Measurements from ENCODE around the gene CDKN1B.
"Not testable (repeated sequence)": the region's sequence is repeated elsewhere in the genome, so short reads cannot be mapped to it uniquely, and the experiment has no call there.

Gene CDKN1B

DNA sequence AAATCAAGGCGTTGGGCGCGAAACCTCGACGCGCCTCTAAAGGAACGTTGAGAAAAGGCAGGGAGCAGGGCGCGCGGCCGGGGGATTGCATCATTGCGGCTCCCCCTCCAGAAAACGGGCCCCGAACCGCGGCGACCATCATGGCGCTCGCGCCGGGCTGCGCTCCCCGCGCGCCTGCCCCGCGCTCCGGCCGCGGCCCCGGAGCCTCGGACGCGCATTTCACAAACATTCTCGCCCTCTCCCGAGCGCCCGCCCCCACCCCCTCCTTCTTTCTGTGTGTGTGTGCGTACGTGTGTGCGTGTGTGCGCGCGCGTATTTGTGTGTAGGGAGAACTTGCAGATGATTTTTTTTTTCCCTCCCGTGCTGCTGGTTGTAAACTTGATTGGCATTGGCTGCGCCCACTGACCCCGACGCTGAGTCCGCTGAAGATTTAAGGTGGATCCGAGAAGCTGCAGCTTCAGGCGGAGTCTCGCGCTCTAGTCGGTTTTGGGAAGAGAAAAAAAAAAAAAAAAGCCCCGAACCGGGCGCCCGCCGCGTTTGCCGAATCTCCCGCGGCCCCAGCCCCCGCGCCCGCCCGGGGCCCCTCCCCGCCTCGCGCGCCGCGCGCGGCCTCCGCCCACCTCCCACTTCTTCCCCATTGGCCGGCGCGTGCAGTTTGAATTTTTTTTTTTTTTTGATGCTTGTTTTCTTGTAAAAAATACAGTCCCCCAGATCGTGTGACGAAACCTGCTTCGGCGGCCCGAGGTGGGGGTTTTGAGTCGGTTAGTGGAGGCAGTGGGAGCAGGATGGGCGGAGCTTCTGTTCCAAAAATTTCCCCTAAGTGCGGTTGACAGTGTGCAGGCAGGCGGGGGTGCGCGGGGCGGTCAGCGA lies 8.2 kb downstream of the CDKN1B start:
- peak; percentile 65 for DNase-seq

DNA sequence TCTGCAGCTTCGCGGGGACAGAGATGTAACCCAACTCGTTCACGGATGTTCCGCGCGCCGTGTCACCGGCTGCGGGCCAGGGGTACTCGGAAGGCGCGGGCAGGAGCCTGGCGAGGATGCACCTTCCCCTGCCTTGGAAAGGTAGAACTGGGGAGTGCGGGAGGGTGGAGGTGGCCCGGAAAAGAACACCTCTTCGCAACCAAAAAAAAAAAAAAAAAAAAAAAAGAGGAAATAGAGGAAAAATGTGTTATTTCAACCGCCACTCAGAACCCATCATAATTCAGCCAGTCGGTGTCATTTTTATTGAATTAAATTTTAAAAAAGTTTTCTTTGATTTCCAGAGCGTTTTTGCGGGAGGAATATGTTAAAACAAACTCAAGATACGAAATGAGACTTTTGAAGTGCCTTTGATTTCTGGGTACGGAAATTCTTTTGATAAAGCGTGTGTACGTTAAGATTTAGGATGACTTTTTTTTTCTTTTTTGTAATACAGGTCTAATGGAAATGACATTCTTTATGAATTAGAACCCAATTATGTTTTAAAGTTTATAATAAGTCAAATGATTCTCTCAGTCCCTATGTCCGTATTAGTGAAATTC lies 8.9 kb downstream of the CDKN1B start:
- DNase-seq = no peak

DNA sequence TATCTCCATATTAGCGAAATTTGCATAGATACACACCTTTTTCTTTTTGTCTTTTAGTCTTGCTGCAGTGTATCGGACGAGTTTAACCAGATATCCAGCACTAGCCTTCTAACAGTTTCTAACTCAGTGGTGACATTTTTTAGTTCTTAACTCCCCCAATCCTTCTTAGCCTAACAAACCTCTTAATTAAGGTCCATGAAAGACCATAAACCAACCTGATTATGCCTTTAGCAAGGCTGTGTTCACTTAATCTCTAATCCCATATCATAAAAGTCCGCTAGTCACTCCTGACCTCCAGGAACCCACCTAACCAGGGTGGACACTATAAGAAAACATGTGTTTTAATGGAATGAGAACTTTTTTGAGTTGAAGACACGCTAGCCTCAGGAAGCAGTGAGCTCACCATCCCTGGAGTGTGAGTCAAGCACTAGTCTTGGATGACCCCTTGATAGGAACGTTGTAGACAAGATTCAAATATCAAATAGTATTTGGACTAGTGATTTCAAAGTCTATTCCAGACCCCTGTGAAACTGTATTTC lies 9.5 kb downstream of the CDKN1B start:
- no peak for DNase-seq

DNA sequence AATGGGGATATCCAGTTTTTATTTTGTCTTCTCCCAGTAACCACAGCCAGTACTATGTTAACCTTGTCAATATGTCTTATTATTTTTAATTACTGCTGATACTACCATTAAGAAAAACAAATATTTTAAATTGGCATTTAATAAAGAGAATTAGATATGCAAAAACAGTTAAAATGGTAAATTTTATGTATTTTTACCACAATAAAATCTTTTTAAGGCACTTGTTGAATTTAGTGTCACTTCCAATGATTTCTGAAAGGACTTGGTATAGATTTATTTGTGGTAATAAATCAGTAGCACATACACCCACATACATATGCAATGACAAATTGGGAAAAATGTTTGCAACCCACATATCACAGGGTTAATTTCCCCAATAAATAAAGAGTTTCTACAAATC lies 14.0 kb downstream of the CDKN1B start:
- DNase-seq = no peak

DNA sequence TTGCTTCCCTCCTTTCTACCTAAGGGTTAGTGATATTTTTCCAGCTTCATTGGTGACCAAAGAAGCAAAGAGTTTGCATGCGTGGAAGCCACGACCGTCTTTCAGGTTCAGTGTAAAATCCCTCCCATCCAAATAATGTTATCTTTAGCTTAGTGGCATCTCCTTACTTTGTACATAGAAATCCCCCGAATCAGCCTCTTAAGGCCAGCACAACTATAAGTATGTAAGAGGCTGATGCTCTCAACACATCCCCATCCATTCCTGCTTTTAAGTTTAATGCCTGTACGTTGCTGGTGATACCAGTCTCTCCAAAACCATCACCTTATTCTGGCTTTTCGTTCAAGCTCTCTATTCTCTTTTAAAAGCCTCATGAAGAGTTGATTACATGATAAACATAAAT lies 14.6 kb downstream of the CDKN1B start:
- DNase-seq = no peak

DNA sequence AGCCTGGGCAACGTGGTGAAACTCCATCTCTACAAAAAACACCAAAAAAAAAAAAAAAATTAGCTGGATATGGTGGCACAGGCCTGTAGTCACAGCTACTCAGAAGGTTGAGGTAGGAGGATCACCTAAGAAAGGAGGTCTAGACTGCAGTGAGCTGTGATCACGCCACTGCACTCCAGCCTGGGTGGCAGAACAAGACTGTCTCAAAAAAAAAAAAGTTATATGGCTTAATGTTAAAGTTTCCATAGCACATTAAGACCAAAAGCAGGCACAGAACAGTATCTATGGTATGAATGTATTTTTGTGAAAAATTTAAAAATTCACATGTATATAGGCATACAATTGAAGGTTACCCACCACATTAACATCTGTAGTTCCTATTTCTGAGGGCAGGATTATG lies 15.9 kb downstream of the CDKN1B start:
- no peak for DNase-seq

DNA sequence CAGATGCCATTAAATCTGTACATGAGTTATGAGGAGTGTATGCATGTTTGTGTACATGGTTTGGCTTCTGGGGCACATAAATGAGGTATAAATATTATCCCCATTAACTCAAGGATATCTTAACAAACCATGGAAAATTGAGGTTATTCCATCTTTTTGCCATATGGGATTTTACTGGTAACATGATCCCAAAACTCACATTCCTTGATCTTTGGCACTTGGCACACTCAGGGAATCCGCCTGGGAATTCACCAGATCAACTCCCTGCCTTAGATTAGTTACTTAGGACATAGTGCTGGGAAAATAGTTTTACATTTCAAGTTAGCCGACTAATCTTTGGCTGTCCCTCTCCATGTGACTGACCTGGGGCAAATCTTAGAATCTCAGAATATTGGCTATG lies 16.9 kb downstream of the CDKN1B start:
- no peak for DNase-seq

DNA sequence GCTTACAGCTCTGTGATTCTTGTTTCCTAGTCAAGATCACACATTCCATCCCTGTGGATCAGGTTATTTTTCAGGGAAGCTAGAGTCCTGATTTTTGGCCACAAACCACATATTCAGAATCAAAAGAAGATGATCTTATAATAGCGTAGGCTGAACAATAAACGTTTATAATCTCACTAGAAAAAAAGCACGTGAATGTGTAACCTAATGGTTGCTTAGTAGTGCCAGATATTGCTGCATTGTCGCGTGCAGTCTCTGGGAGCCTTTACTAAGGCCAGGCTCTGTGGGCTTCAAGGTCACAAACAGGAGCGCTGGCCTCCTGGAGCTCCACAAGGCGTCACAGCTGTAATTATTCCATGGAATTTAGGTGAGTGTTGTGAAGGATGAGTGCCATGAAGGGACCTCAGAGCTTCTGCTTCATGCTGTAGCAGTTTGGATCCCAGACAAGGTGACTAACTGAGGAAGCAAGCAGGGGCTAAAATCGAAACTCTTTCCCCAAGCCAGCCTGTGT lies 17.4 kb downstream of the CDKN1B start:
- DNase-seq = no peak

DNA sequence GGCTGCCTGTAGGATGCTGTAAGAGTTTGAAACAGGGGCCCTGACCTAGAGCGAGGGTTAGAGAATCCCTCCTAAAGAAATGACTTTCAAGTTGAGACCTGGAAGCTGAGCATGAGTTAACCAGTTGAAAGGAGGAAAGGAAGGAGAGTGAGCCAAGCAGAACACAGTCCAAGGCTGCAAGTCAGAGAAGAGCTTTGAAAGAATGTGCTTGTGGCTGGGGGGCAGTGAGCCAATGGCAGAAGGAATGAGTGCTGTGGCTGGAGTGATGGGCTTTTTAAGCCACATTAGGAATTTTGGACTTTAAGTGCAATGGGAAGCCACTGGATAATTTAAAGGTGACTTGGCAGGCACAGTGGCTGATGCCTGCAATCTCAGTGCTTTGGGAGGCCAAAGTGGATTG lies 18.1 kb downstream of the CDKN1B start:
- DNase-seq = no peak

DNA sequence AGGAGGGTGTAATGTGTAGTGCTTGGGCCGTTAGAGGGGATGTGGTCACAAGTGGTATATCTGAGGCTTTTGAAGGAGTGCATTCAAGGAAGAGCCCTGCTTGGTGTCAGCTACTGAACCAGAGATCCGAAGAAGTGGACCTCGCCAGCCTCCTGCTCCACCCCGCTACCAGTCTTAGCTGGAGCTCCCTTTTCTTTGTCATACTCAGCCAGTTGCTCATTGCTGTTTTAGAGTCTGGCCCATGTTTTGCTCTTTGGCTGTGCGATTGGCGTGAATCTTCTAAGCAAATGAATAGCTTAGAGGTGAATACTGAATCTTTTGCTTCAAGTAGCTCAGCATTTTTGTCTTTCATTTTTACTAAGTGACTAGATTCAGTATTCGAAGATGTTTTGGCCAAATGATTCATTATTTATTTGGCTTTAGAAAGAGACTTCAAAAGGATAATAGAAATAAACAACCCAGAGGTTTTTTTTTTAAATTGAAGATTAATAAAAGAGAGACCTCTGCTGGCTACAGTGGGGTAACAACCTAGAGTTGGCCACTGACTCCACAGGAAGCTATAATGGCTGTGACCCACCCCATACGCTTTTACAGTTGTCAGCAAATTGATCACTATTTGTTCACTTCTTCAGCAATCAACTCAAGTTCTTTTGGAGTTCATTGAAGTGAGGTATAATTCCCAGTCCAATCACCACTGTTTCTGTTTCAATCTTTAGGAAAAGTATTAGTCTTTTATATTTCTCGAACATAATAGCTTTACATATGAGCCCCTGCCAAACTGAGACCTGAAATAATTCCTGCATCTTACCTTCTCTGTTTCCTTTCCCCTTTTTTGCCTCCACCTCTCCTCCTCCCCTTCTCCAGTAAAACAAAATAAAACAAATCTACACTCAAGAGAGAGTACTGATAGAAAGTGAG lies 19.9 kb downstream of the CDKN1B start:
- no peak for DNase-seq

DNA sequence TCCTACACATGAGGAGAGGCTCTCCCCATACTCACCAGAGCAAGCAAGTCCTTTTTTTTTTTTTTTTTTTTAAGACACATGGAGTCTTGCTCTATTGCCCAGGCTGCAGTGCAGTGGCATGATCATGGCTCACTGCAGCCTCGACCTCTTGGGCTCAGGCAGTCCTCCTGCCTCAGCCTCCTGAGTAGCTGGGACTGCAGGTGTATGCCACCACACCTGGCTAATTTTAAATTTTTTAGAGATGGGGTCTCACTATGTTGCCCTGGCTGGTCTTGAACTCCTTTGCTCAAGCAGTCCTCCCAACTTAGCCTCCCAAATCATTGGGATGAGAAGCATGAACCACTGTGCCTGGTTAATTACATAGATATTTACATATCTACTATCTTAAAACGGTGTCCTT lies 21.0 kb downstream of the CDKN1B start:
- not testable (repeated sequence) for DNase-seq

DNA sequence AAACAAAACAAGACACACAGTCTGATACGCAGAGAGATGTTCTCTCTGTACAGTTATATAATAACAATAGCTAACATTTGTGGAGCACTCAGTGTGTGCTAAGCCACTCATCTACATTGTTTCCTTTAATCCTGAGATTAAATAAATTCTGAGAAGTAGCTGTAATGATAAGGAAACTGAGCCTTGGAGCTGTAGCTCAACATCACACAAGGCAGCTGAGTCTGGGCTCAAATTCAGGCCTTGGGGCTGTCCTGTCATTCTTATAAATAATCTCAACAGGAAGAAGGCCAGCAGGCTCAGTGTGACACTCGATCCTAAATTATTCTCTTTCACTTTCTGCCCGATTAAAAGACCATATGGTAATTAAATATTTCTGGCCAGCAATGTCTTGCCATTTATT lies 24.5 kb downstream of the CDKN1B start:
- DNase-seq = no peak

DNA sequence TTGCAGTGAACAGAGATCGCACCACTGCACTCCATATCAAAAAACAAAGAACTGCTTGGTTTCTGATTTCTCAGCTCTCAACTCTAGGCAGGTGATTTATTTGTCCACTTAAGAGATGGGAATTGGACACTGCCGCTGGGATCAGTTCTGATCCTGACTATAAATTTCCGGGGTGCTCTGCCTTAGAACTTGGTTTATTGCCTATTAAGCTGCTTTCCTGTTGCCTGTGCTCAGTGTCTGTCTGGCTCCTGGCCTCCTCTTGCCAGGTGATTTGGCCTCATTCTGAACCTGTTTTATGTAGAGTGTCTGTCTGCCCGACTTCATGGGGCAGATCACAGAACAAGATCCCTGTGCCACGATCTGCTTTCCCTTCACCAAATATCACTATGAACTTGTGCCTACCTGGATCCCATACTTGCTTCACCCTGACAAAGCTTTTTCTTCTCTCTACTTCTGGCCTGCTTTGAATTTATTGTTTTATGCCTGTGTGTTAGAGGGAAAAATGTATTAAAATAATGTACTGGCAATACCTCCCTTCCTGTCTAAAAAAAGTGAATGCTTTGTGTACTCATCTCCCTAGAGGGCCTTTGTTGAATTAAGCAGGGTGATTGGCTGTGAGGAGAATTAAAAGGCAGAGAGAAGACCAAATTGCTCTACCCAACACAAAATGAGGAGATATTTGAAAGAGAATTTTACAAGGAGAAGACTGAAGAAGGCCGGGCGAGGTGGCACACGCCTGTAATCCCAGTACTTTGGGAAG lies 27.6 kb downstream of the CDKN1B start:
- no peak for DNase-seq

DNA sequence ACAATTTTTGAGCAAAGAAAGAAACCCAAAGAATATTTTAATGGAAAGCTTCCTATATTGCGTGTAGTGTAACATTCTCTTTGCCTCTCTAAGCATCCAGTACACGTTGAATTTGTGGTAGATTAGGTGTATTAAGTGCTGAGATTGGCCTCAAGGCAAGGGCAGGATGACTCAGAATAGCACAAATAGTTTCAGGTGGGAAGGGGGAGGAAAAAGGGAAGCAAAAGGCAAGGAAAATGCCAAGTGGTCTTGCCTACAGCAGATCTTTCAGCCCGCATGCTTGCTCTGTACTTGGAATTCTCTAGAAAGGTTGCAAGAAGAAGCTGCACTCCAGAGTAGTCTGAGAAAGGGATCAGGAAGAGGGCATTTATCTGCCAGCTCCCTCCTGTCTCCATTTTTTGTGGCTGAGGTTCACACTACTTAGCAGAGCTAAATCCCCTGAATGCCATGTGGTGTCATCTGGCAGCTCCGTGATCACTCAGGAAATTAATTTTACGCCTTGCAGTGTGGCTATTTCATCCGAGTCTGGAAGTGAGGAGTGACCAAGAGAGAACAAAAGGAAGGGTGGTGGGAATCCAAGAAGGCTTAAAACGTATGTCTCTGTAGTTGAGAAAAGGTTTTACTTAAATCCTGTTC lies 28.5 kb downstream of the CDKN1B start:
- DNase-seq = no peak

DNA sequence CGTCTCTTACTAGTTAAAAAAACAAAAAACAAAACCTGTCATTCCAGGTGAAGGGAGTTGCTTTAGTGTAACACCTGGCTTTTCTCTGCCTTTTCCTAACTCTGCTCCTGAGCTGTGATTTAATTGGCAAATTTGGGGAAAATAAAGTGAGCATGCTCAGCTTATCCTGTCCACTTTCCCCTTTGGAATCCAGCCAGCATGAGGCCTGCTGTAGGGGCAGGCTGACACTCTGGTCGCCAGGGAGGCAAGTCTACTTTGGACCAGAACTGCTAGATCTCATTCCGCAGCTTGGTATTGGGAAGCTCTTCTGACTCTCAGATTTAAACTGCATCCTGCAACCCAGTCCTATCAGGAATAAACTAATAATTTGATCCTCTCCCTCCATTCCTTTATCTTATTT lies 30.1 kb downstream of the CDKN1B start:
- DNase-seq = no peak

DNA sequence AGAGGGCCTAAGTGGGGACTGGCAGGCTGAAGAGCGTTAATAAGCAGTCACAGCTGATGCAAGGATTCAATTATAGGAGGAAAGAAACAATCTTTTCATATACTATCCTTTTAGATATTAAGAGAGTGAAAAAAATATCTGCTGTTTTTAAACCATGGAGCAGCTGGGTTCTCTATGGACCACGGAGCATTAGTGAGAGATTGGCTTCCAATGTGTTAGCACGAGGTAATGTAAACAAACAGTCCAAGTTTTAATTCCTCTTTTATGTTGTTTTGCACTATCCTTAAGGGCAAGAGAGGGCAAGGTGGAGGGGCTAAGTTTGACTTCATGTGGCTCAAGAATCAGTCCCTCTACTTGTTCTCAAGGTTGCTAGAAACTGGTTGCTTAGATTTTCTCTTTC lies 30.9 kb downstream of the CDKN1B start:
- no peak for DNase-seq

DNA sequence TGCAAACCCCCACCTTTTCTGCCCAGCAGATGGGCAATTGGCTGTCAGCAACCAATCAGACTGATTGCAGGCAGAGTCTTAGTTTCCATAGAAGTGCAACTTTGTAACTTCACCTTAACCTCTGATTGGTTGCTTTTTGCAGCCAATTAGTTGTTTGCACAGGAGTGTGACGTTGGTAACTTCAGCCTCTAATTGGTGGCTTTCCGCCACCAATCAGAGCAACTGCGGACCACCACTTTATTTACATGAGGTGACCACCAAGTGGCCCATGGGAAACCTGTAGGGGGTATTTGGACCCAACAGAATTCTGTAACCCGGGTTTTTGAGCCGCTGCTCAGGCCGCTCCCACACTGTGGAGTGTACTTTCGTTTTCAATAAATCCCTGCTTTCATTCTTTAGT lies 32.3 kb downstream of the CDKN1B start:
- no peak for DNase-seq

DNA sequence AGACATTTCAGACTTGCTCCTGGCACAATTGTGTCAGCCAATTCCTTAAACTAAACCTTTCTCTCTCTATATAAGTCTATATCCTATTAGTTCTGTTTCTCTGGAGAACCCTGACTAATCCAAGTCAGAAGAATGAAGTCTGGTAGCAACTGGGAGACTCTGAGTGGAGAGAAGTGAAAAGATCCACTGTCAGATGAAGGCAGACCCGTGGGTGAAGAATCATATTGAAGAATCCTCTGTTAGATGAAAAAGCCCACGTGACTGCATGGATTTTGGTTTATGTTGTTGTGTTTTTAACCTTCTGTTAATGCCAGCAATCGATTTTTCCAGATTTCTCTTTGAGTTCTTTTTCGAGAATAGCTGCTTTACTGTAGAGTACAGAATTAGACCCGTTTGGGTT lies 38.8 kb downstream of the CDKN1B start:
- DNase-seq = no peak

DNA sequence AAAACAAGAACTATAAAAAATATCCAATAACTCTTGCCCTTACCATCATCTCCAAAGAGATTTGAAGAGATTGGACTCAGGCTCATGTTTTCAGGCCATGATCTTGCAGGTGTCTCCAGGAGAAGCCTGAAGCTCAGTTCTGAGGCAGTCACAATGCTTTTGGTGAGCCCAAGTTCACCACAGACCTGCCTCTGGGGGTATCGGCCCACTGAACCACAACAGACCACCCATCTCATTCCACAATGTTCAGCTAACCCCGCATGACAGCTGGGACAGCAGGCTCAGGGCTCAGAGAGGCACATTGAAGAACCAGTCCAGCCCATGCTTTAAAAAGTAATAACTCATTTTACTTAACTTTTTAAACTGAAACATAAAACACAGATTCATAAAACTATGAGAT lies 40.0 kb downstream of the CDKN1B start:
- no peak for DNase-seq

DNA sequence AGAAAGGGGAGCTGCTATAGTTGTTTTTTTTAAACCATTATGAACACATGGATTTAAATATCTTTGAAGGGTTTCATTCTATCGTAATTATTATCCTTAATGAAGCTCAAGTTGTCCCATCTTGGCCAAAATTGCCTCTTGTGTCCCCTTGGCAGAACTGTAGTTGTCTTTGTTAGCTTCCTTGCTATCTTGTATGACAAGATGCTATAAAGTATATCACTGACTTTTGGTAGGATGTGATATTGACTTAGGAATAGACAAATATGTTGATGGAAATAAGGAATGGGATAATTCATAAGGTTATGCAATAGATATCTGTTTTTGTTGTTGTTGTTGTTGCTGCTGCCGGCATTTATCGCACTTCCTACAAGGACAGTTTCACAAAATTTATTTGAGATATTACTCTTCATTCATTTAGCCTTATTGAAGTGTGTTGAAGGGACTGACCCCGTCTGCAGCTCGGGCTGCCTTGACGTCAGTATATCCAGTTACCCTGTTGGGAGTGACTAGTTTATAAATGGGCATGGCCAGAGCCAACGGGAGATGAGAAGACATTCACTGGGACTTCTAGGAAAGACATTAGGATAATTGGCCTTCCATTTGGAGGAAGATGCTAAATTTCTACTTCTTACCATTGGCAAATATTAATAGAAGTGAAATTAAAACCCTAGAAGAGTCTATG lies 42.2 kb downstream of the CDKN1B start:
- no peak for DNase-seq

DNA sequence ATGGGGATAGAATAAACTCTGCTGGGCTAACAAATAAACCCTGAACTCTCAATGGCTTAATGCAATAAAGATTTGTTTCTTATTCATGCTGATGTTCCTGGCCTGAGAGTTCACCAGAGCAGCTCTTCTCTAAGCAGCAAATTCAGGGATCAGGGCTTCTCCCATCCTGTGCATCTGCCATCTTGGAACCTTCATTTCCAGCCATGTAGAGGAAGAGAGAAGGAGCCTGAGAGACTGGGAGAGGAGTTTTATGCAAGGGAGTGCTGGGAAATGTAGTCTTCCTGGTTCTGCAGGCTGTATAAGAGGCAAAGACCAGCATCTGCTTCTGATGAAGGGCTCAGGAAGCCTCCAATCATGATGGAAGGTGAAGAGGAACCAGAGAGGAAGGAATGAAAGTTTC lies 47.7 kb downstream of the CDKN1B start:
- no peak for DNase-seq
